Measurements from ENCODE around the gene LRRC36. TPM values are rescaled to one million over a fixed set of nuclear protein-coding genes. Genes with fewer than 3 reads are reported as not detected.
"Not testable (repeated sequence)": the region's sequence is repeated elsewhere in the genome, so short reads cannot be mapped to it uniquely, and the experiment has no call there.

Gene LRRC36
- polyA plus RNA-seq, 5 donors: 38.8 to 67.8 (median 55.0) TPM

GRCh38 chr16:67339453-67339852, 12.8 kb downstream of the LRRC36 start:
- DNase-seq: no peak

GRCh38 chr16:67341250-67341649, 14.6 kb downstream of the LRRC36 start:
- no peak for DNase-seq

DNA sequence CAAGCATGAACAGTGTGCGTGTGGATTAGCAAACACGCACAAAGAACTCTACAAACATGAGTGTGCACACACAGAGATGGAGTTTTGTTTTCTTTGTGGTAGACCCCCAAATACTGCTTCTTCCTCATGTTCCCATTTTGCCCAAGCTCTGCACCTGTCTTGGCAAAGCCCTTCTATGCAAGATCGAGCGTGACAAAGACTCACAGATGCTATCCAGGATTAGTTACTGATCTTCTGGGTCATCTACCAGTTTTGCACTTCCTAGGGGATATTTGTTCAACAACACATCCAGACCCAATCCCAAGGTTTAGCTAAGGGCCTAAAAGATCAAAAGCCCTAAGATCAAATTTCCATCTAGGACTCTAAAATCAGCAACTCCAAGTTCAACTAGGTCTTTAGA, 16.0 kb downstream of the LRRC36 start:
- no peak for DNase-seq

GRCh38 chr16:67345401-67345800, 18.8 kb downstream of the LRRC36 start:
- no peak for DNase-seq

DNA sequence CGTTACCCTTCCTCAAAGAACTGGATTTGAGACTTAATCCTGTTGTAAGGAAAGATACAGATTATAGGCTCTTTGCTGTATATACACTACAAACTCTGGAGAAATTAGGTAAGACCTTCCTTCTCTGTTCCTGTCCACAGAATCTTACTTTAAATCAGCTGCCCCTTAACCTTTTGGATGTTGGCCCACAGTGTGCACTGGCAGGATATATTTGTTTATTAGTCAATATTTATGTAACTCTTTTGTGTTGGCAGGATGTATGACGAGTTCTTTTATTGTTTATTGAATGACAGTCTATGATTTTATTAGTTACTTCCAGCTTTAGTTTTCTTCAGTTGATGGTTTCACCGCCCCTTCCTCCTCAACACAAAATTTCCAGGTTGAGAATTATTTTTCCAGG, 19.7 kb downstream of the LRRC36 start:
- DNase-seq: no peak

DNA sequence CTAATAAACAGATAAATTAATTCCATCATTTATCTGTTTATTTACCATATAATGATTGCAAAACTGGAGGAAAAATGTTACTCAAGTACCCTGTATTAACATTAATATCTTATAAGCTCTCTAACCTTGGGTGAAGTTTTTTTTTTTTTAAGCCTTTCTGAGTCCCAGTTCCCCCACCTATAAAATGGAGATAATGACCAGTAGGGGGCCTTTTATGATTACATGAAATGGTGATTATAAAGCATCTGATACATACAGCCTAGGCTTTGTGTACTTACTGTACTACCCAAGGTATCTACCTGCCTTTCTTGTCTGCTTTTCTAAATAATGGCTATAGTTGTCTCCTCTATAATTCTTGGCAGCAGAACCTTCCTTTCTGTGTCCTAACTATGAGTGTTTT, 22.6 kb downstream of the LRRC36 start:
- no peak for DNase-seq

GRCh38 chr16:67350324-67350723, 23.7 kb downstream of the LRRC36 start:
- DNase-seq: no peak

GRCh38 chr16:67352463-67352862, 25.8 kb downstream of the LRRC36 start:
- not testable (repeated sequence) for DNase-seq

DNA sequence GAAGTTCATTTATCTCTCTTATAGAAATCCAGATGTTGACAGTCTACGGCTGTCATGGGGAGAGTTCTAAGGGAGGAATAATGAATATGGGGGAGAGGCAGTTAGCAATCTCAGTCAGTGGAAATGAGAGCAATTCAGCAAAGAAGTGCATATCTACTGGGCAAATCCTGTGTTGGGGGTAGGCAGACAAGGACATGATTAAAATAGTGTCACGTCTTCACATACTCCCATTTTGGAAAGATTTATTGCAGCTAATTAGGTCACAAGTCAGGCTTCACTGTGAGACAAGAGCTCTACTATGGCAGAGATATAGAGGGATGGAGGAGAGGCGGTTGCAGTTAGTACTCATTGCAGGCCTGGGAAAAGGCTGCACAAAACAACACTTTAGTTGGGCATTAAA, 29.8 kb downstream of the LRRC36 start:
- DNase-seq: no peak

GRCh38 chr16:67357561-67357960, 30.9 kb downstream of the LRRC36 start:
- no peak for DNase-seq

GRCh38 chr16:67359540-67360269, 33.1 kb downstream of the LRRC36 start:
- DNase-seq: not testable (repeated sequence)

DNA sequence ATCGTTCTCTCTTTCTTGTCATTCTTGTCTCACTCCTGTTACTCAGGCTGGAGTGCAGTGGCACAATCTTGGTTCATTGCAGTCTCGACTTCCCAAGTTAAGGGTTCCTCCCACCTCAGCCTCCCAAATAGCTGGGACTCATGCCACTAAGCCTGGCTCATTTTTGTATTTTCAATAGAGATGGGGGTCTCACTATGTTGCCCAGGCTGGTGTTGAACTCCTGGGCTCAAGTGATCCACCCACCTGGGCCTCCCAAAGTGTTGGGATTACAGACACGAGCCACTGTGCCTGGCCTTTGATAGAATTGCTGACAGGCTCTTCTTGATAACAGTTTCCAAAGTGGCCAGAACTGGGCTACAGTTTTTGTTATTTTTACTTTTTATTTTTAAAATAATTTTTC, 34.4 kb downstream of the LRRC36 start:
- DNase-seq: no peak

- DNase-seq: no peak
These were observed 38.1 kb downstream of the LRRC36 start for GRCh38 chr16:67364600-67365235.

DNA sequence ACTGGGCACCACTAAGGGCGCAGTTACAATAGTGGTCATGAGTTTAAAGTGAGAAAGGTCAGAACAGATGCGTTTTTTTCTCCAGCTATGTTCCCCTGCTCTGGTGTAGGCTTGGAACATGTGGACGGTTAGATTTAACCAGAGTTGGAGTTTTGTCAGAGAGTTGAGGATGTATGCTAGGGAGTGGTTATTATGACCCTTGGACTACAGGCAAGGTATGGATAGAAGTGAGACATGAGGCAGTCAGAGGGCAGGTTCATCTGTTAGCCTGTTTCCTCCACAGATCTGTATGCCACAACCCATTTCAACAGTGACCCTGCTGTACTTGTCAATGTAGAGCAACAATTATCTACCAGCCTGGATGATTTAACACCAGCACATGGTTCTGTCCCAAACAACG, 44.0 kb downstream of the LRRC36 start:
- DNase-seq: no peak

- no peak for DNase-seq
These were observed 46.0 kb downstream of the LRRC36 start for GRCh38 chr16:67372664-67373063.

DNA sequence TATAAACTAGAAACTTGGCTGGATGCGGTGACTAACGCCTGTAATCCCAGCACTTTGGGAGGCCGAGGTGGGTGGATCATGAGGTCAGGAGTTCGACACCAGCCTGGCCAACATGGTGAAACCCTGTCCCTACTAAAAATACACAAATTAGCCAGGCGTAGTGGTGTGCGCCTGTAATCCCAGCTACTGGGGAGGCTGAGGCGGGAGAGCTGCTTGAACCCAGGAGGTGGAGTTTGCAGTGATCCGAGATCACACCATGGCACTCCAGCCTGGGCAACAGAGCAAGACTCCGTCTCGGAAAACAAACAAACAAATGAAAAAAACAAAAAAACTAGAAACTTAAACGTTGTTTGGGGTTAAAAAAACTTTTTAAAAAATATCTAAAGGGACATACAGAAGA, 49.4 kb downstream of the LRRC36 start:
- not testable (repeated sequence) for DNase-seq

- DNase-seq: no peak
These were observed 52.0 kb downstream of the LRRC36 start for GRCh38 chr16:67378642-67379041.

DNA sequence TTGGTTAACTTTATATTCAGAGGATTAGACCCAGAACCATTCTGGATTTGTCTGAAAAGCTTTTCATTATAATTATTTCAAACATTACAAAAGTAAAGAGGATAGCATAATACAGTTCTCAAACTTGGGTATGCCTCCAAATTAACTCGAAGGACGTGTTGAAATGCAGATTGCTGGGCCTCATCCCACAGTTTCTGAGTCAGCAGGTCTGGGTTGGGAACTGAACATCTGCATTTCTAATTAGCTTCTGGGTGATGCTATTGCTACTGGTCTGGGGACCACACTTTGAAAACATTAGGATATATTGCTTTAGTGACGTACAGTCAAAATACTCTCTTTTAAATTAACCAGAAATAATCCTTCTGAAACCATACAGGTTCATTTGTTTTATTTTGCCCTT, 56.7 kb downstream of the LRRC36 start:
- no peak for DNase-seq

DNA sequence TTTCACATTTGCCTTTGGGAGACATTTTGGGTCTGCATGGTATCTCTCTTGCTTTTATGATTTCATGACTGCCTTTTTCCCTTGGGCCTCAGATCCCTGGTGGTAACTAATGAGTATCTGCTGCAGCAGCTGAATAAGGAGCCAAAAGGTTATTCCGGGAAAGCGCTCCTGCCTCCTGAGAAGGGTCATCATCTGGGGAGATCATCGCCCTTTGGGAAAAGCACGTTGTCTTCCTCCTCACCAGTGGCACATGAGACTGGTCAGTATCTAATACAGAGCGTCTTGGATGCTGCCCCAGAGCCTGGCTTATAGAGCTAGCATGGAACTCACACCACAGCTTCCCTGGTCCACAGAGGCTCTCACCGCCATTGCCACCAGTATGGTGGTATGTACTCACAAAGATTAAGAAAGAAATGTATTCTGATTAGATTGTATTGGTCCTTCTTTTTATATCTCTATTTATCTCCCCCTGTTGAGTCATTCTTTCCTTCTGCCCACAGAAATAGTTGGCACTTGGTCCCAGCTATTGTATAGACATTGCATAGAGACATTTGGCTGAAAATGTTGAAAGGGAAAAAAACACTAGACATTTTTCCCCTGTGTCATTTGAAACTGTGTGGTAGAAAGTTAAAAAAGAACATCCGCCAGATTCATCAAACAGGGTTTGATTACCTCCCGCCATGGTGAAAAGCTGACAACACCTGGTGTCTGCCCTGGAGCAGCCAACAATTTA, 58.3 kb downstream of the LRRC36 start:
- no peak for DNase-seq

GRCh38 chr16:67386861-67387455, 60.3 kb downstream of the LRRC36 start:
- no peak for DNase-seq

DNA sequence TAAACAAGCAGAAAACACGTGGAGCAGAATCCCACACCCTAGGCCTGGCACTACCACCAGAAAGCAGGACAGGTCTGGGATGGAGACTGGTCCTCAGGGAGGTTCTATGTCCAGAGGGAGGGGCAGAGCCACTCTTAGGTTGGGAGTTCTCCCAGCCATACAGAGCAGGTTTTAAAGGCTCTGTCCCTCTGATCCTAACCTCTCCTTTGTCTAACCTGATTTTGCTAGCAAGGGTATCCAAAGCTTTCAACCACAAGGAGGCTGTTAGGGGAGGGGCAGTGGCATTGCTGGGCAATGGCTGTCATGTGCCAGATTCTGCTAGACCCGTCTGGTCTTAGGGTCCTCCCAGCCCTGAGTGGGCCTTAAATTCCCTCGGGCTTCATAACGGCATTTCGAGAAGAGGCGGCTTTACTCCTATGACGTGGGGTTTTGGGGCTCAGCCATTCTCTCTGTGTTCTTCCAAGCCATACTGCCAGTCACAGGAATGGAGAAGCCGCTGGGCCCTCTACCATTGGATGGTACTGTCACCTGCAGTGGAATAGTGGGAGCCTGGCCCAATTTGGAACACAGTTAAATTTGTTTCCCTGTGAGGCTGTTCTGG, 61.0 kb downstream of the LRRC36 start:
- no peak for DNase-seq

GRCh38 chr16:67388191-67388590, 61.6 kb downstream of the LRRC36 start:
- no peak for DNase-seq

Measured in right lung (tissue), 5 donors.